Dedifferentiated amniotic fluid mesenchymal stem cell (primary cell): ENCODE measurements around the gene DYRK1A.

Experiments
- DNase-seq: peaks from one replicate; pipeline ENCODE4 v3.0.0-alpha.2; 2016; ENCODE audit errors: extremely low spot score

The DYRK1A gene

GRCh38 chr21:37385179-37385765 is 18.7 kb downstream of the DYRK1A start:
- DNase-seq, result no peak

GRCh38 chr21:37386151-37386550 is 19.6 kb downstream of the DYRK1A start:
- no peak for DNase-seq

- DNase-seq, result no peak
Observed at GRCh38 chr21:37389456-37389855, 22.9 kb downstream of the DYRK1A start.

DNA sequence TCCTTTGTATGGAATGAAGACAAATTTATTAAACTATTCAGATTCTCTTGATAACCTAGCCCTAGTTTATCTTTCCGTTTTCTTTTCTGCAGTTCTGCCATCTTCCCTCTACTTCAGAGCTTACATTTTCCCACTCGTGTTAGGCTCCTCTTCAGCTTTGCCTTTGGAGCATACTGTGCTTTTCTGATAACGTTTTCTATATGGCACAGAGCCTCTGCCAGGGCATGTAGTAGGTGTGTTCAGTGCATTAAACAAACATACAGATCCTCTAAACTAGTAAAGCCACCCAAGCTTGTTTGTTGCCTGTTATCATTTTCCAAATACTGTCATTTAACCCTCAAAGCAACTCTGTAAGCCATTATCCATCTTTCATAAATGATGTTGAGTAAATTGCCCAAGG is 25.1 kb downstream of the DYRK1A start:
- DNase-seq, result no peak

GRCh38 chr21:37392441-37392840 is 25.9 kb downstream of the DYRK1A start:
- DNase-seq, result no peak

- no peak for DNase-seq
Observed at GRCh38 chr21:37393030-37393429, 26.5 kb downstream of the DYRK1A start.

DNA sequence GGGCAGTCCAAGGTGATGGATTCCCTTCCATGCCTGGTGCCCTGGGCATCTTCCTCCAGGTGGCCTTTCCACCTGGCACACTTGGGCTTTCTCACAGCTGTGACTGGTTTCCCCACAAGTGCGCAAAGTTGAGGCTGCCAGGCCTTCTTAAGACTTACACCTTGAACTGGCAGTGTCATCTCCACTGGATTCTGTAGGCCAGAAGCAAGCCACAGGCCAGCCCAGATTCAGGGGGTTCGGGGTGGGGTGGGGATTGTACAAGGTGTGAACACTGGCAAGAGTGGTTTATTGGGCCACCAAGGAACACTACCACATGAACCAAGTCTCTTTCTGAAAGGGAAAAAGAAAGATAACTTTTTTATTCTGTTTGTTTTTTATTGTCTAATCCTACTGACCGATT is 27.2 kb downstream of the DYRK1A start:
- DNase-seq, result no peak

DNA sequence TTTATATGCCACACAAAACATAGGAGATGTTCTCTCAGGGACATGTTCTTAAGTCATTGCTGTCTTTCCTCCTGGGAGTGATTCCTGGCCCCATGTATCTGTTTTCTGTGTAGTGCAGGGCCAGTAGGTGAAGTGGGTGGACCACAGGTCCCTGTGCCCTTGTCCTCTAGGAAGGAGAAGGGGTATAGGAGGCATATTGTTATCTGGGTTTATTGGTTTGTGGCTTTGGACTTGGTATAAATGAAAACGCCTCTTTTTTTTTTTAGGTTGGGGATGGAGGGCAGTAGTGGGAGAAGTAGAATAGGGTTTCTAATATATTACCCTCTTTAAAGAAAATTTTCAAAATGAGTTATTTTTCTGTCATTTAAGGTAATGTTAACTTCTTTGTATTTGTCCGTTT is 29.4 kb downstream of the DYRK1A start:
- DNase-seq, result no peak

GRCh38 chr21:37396855-37397254 is 30.3 kb downstream of the DYRK1A start:
- no peak for DNase-seq

DNA sequence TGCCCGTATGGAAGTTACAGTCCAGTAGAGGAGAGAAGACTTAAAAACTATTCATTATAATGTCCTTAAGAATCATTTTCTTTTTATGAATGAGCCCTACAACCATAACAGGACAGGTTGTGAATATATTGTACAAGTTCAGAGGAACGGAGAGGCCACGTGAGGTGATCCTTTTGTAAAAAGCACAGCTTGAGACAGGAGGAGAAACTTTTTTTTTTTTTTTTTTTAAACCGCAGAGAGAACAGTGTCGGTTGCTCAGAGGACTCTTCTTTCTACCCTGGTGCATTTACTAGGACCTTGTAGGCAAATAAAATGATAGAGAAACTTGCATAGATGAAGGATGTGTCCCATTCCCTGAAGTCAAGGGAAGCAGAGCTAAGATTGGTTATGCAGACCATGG is 32.1 kb downstream of the DYRK1A start:
- no peak for DNase-seq

DNA sequence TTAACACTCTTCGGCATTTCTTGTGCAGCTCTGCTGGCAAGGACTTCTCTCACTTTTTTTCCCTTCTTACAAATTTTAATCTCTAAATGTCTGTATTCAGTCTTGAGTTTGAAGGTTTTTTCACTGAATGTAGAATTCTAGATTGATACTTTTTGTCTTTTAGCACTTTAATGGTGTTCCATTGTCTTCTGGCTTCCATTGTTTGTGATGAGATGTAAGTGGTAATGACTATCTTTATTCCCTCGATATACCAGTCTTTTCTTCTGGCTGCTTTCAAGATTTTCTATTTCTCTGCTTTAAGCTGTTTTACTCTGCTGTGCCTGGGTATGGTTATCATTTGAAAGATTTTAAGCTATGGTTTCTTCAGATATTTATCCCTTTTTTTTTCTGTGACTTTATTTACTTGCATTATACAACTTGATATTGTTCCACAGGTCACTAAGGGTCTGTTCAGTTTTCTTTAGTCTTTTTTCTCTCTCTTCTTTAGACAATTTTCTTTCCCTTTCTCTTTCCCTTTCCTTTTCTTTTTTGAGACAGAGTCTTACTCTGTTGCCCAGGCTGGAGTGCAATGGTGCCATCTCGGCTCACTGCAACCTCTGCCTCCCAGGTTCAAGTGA is 35.8 kb downstream of the DYRK1A start:
- DNase-seq, result no peak

GRCh38 chr21:37405629-37406028 is 39.1 kb downstream of the DYRK1A start:
- no peak for DNase-seq

GRCh38 chr21:37407719-37408420 is 41.3 kb downstream of the DYRK1A start:
- no peak for DNase-seq

GRCh38 chr21:37408464-37409193 is 42.1 kb downstream of the DYRK1A start:
- DNase-seq, result no peak

DNA sequence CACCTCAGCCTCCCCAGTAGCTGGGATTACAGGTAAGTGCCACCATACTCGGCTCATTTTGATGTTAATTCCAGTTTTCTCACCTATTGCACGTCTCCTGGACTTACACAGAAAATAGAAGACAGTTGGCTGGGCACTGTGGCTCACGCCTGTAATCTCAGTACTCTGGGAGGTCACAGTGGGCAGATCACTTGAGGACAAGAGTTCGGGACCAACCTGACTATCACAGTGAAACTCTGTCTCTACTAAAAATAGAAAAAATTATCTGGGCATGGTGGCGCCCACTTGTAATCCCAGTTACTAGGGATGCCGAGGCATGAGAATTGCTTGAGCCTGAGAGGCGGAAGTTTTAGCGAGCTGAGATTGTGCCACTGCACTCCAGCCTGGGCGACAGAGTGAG is 44.1 kb downstream of the DYRK1A start:
- no peak for DNase-seq

GRCh38 chr21:37412603-37413360 is 46.2 kb downstream of the DYRK1A start:
- peak; percentile 65 for DNase-seq

- no peak for DNase-seq
Observed at GRCh38 chr21:37413553-37414291, 47.1 kb downstream of the DYRK1A start.

DNA sequence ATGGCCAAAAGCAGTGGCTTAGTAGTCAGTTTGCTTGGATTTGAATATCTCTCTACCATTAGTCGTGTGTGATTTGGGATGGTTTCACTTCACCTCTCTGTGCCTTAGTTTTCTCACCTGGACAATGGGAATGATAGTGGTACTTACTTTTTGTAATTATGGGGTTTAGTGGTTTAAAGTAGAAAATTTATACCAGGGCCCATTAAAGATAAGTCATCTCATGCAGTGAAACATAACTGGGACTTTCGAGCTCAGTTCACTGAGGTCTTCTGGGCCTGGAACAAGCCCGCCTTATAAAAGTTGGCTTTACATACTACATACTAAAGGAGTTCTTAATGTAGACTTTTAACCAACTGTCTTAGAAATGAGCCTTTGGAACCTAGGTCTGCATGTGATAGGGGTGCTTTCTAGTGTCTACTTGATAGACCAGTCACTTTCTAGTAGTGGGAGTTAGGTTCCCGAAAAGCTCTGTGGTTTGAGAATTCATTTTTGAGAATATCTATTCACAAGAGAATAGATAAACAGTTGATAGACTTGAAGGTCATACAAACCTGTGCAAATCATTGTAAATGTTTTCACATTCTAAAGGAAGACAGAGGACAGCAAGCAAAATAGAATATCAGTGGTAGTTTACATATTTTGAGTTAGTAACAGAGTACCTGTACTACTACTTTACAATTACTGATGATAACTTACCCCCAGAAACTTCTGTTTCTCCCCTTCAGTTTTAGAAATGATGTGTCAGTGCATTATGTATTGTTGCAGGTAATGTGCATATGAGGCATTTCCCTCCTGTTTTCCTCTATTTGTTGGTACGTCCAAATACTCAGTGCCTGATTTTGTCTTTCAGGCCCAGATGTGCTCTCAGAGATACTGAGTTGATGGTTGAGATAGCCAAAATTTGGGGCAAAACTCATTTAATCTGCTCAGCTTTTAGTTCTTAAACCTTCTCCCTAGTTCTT is 48.0 kb downstream of the DYRK1A start:
- DNase-seq, result no peak

DNA sequence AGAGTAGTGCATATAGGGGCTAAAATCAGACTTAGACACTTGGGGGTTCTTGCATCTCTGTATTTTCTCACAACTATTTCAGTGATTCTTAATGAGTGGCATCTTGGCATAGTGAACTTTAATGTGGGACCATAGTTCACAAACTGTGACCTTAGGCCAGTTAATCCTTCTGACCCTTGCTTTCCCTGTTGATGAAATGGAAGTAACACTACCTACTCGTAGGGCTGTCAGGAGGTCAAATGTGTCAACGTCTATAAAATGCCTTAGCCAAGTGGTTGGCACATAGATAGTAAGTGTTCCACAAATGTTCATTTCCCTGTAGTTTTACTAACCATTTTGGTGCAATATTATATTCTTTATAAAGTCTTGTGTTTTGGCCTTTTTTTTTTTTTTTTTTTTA is 49.4 kb downstream of the DYRK1A start:
- DNase-seq, result no peak

DNA sequence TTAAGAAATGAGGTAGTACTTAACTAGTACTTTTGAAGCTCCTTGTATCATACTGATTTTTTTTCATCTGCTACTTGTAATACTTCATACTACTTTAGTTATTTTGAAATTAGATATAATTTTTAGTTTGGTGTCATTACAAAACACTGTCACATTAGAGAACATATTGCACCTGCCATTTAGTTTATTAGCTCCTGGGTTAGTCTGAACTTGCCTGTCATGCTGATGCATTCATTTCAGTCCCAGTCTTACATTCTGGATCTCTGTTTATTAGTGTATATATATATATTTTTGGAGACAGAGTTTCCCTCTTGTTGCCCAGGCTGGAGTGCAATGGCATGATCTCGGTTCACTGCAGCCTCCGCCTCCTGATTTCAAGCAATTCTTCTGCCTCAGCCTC is 50.3 kb downstream of the DYRK1A start:
- no peak for DNase-seq
